ENCODE results near the gene DNM2.

The DNM2 gene

GRCh38 chr19:10768936-10769335, 51.1 kb downstream of the DNM2 start:
- in situ Hi-C loops (cut with MboI; ENCODE audit: low sequenced_read_pairs) = no loop called here

- in situ Hi-C loops (cut with MboI; ENCODE audit: low sequenced_read_pairs) = no loop called here
These were observed 51.9 kb downstream of the DNM2 start for GRCh38 chr19:10769533-10770491.

DNA sequence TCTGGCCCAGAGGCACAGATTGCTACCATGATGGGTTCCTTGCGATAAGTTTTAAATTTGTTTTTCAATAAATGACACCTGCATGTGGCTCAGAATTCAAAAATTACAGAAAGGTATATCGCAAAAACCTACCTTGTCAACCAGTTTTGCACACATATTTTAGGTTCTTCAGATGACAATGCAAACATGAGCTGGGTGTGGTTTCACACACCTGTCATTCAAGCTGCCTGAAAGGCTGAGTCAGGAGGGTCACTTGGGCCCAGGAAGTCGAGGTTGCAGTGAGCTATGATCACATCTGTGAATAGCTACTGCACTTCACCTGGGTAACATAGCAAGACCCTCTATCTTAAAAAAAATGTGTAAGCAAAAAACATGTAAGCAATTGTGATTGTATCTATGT, 56.1 kb downstream of the DNM2 start:
- in situ Hi-C loops (cut with MboI; ENCODE audit: low sequenced_read_pairs) = no loop called here

- in situ Hi-C loops (cut with MboI; ENCODE audit: low sequenced_read_pairs) = no loop called here
These were observed 57.0 kb downstream of the DNM2 start for GRCh38 chr19:10774893-10775292.

DNA sequence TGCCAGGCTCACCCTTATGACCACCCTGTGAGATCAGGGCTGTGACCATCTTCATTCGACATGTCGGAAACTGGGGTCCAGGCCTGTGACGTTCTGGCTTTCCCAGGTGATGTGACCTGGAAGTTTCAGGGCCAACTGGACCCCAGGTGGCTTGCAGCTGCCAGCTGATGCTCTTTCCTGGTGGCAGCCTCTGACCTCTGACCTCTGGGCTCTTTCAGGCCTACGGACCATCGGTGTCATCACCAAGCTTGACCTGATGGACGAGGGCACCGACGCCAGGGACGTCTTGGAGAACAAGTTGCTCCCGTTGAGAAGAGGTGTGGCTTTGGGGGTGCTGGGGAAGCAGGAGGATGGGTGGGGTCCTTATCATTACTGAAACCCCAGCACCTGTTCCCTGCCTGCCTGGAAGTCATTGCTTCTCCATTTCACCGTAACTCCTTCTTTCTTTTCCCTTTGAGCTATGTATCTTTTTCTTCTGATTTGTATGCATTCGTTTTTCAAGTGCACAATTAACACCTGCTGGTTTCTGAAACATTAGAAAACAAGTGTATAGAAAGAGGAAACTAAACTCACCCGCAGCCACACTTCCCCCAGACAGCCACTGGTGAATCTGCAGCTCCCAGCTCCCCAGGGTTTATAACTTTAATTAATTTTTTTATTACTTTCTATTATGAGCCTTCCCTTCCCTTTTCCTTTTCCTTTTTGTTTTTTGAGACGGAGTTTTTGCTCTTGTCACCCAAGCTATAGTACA, 59.2 kb downstream of the DNM2 start:
- in situ Hi-C loops (cut with MboI; ENCODE audit: low sequenced_read_pairs) = no loop called here

DNA sequence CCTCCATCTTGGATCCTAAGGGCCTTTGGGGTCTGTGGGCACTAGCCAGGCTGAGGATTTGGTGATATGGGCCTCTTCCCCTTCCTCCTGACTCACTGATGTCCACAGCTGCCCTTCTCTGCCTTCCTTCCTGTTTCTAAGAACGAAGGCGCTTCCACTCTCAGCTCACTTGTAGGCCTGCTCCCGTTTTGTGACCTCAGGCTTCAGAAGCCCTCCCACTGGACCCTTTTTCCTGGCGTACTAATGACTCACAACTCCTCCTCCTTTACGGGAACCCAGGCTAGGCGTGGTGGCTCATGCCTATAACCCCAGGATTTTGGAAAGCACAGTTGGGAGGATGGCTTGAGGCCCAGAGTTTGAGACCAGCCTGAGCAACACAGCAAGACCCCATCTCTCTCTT, 62.5 kb downstream of the DNM2 start:
- in situ Hi-C loops (cut with MboI; ENCODE audit: low sequenced_read_pairs) = no loop called here

- in situ Hi-C loops (cut with MboI; ENCODE audit: low sequenced_read_pairs) = no loop called here
These were observed 64.9 kb downstream of the DNM2 start for GRCh38 chr19:10782795-10783194.

DNA sequence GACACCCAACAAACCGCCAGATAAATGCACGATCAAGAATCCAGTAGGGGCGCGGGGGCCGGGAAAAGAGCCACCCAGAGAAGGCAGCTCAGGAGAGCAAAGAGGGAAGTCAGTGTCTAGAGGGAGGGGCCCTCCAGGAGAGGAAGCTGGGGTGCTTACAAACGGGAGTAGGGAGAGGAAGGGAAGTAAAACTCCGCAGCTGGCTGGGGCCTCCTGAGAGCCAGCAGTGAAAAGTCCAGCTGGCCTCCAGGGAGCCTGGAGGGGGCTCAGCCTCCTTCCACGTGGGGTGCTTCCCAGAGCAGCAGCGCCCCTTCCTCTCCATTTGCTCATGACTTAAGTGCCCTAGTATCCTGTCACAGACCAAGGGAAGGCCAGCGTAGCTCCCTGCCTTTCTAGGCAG, 66.4 kb downstream of the DNM2 start:
- in situ Hi-C loops (cut with MboI; ENCODE audit: low sequenced_read_pairs) = no loop called here

DNA sequence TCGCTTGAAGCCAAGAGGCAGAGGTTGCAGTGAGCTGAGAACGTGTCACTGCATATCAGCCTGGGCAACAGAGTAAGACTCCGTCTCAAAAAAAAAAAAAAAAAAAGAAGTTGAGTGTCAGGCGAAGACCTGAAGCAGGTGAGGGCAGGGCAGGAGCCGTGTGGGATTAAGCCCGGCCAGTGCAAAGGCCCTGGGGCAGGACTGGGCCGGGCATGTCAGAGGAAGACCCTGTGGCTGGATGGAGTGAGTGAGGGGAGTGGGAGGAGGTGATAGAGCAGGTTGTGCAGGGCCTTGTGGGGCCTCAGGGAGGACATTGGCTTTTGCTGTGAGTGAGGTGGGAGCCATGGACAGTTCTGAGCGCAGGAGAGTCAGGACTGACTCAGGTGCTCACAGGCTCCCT, 70.3 kb downstream of the DNM2 start:
- in situ Hi-C loops (cut with MboI; ENCODE audit: low sequenced_read_pairs) = no loop called here

DNA sequence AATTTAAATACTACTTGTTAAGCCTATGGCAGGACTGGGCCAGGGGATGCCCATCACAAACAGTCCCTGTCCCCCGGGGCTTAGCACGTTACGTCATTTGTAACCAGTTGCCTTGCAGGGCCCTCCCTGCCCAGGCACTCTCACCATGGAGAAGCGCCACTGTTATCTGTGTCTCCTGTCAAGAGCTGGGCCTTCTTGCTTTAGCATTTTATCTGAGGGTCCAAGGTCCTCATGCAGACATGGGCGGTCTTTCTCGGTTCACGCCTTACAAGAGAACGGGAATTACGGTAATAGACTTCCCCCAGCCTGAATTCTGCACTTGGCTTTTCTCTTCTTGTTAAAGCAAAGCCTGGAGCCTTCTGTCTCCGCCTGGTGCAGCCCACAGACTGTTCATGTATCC, 72.0 kb downstream of the DNM2 start:
- in situ Hi-C loops (cut with MboI; ENCODE audit: low sequenced_read_pairs) = no loop called here

DNA sequence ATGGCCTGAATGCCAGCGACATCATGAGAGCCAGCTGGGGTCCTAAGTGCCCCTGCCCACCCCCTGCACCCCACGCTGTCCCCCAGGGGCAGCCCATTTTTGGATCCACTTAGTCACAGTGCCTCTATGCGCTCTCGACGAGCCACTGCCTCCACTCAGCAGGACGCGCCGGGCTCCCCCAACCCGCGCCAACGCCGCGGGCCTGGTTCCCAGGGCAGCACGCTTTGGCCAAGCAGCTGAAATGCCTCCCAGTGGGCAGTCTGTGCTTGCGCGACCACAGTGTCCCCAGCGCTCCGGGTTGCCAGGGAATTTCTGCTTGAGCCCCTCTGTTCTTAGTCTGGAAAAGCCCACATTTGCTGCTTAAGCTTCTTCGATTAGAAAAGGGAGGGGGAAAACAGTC, 78.8 kb downstream of the DNM2 start:
- in situ Hi-C loops (cut with MboI; ENCODE audit: low sequenced_read_pairs) = no loop called here

- in situ Hi-C loops (cut with MboI; ENCODE audit: low sequenced_read_pairs) = no loop called here
These were observed 79.2 kb downstream of the DNM2 start for GRCh38 chr19:10797078-10797477.

DNA sequence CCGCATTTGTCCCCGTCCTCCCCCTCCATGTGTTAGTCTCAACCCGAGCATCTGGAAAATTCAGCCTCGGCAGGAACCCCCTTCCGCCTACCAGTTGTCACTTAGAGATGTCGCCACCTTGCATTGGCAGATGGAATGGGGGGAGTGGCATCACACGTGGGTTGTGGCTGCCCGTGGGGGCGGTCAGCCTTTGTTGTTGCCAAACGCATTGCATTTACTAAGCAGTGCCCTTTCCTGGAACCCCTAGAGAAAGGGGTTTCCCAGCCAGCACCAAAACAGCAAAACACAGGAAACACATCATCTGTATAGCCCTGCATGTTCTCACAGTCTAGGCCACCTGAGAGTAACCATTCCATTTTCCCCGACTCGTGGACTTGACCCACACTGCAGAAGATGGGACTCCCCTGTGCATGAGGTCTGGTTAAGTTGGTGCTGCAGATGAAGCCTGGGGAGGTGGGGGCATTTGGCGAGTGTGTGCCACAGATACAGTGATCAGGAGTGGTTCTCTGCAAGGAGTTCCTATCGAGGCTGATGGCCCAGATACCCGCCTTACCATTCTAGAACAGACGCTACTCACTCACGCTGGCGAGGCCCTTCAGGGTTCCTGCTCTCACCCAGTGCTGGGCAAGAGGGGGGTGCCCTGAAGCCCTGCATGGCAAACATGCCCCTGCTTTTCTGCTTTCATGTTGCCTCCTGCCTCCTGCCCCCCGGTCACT, 79.8 kb downstream of the DNM2 start:
- in situ Hi-C loops (cut with MboI; ENCODE audit: low sequenced_read_pairs) = no loop called here

- in situ Hi-C loops (cut with MboI; ENCODE audit: low sequenced_read_pairs) = no loop called here
These were observed 82.6 kb downstream of the DNM2 start for GRCh38 chr19:10800488-10800887.

- in situ Hi-C loops (cut with MboI; ENCODE audit: low sequenced_read_pairs) = no loop called here
These were observed 84.6 kb downstream of the DNM2 start for GRCh38 chr19:10802479-10802878.

- in situ Hi-C loops (cut with MboI; ENCODE audit: low sequenced_read_pairs) = no loop called here
These were observed 85.4 kb downstream of the DNM2 start for GRCh38 chr19:10803252-10803651.

DNA sequence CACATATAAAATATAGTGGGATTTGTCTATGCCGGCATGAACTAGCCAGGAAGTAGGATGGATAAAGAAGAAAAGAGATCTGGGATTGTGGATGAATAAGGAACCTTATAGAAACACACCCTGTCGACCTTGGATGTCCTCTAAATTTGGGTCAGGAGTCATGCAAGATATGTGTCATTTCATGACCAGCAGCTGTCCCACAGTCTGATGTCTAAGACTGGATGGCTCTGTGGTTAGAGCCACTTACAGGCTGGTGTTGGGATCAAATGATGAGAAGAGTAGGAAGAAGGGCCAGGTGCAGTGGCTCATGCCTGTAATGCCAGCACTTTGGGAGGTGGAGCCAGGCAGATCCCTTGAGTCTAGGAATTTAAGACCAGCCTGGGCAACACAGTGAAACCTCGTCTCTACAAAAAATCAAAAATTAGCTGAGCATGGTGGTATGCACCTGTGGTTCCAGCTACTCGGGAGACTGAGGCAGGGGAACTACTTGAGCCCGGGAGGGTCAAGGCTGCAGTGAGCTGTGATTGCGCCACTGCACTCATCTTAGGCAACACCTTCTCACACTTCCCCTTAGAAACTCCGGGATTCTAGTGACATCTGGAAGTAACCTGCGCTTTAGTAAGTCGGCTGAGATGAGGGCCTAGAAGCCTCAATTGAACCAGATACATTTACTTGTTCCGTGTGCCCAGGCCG, 87.3 kb downstream of the DNM2 start:
- in situ Hi-C loops (cut with MboI; ENCODE audit: low sequenced_read_pairs) = no loop called here

GRCh38 chr19:10805758-10806247, 87.9 kb downstream of the DNM2 start:
- in situ Hi-C loops (cut with MboI; ENCODE audit: low sequenced_read_pairs) = no loop called here

DNA sequence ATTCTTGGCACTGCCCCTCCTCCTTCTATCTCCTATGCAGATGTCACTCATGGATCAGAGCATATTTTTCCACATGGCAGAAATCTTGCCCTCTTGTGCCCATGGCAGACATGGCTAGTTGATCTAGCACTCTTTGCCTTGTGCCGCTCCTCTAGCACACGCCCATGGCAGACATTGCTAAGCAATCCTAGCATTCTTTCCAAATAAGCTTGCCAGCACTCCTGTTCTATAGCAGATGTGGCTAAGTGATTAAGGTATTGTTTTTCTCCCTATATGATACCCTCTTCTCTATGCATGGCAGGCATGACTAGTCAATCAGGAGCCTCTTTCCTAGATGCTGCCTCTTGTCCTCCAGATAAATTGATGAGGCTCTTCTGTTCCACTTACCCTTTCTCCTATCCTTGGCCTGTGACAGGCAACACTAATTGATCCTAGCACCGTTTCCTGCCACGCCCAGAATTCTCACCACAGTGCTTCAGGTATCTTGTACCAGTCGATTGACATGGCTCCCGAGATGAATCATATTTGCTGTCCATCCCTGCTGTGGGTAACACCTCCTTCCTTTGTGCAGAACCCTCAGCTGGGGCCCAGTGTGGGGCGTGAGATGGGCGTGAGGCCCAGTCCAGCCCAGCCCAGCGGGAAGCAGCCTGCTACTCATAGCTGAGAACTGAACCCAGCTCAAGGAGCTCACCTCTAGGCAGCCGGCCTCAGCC, 91.2 kb downstream of the DNM2 start:
- in situ Hi-C loops (cut with MboI; ENCODE audit: low sequenced_read_pairs) = no loop called here

DNA sequence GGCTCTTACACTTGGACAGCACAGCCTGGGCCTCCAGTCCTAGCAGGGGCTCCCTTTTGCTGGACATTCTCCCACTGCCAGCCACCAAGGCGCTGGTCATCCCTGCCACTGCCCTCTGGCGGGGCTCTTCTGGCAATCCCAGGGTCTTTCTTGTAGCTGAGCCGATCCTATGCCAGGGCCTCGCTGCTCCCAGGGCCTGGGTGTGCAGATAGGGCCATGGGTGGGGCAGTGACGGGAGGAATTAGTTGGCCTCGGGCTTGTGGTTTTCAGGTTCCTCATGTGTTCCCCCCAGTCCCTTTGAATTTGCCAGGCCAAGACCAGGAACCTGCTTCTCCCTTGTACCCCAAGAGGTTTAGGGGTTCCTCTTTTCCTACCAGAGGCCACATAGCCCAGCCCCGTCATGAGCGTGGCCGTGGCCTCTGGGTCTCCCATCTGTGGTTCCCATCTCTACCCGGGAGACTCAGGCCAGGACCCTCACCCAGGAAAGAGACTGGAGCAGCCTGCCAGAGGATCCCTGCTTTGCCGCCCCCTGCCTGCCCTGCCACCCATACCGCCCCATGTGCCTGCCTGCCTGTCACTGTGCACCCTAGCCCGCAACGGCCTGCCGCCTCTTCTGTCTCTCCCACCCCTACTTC, 91.9 kb downstream of the DNM2 start:
- in situ Hi-C loops (cut with MboI; ENCODE audit: low sequenced_read_pairs) = no loop called here

Measured in HL-60/S4 treated with retinoic acid at 250 ng/mL for 4 days and 3 days (cell line).